ENCODE data around the gene ITGAL.
"Not testable (repeated sequence)": the region's sequence is repeated elsewhere in the genome, so short reads cannot be mapped to it uniquely, and the experiment has no call there.

Gene ITGAL

GRCh38 chr16:30457743-30458560 lies 14.6 kb upstream of the ITGAL start:
- no peak for DNase-seq

GRCh38 chr16:30458561-30459394 lies 13.8 kb upstream of the ITGAL start:
- DNase-seq, result peak; percentile 74

- no peak for DNase-seq
Measured at GRCh38 chr16:30459456-30459855, 13.1 kb upstream of the ITGAL start.

- DNase-seq, result not testable (repeated sequence)
Measured at GRCh38 chr16:30461426-30461825, 11.1 kb upstream of the ITGAL start.

- DNase-seq, result no peak
Measured at GRCh38 chr16:30464078-30464477, 8.5 kb upstream of the ITGAL start.

GRCh38 chr16:30470170-30470512 lies 2.4 kb upstream of the ITGAL start:
- no peak for DNase-seq

- DNase-seq, result no peak
Measured at GRCh38 chr16:30470632-30470995, 1.9 kb upstream of the ITGAL start.

GRCh38 chr16:30473231-30474073 lies 910 bp downstream of the ITGAL start:
- DNase-seq, result peak; percentile 65

- no peak for DNase-seq
Measured at GRCh38 chr16:30474074-30474452, 1.5 kb downstream of the ITGAL start.

GRCh38 chr16:30474684-30475083 lies 2.1 kb downstream of the ITGAL start:
- no peak for DNase-seq

GRCh38 chr16:30476991-30477390 lies 4.4 kb downstream of the ITGAL start:
- DNase-seq, result no peak

GRCh38 chr16:30477773-30478172 lies 5.2 kb downstream of the ITGAL start:
- not testable (repeated sequence) for DNase-seq

GRCh38 chr16:30478766-30479478 lies 6.4 kb downstream of the ITGAL start:
- DNase-seq, result no peak

- no peak for DNase-seq
Measured at GRCh38 chr16:30481381-30481780, 8.8 kb downstream of the ITGAL start.

- no peak for DNase-seq
Measured at GRCh38 chr16:30482366-30482765, 9.8 kb downstream of the ITGAL start.

- no peak for DNase-seq
Measured at GRCh38 chr16:30484887-30485286, 12.3 kb downstream of the ITGAL start.

- DNase-seq, result no peak
Measured at GRCh38 chr16:30485818-30486436, 13.4 kb downstream of the ITGAL start.

- DNase-seq, result no peak
Measured at GRCh38 chr16:30488764-30489605, 16.4 kb downstream of the ITGAL start.

GRCh38 chr16:30490210-30490609 lies 17.7 kb downstream of the ITGAL start:
- DNase-seq, result no peak

GRCh38 chr16:30491229-30491628 lies 18.7 kb downstream of the ITGAL start:
- no peak for DNase-seq

- no peak for DNase-seq
Measured at GRCh38 chr16:30491744-30492308, 19.3 kb downstream of the ITGAL start.

Measured in stimulated activated CD4-positive, alpha-beta T cell treated with anti-CD3 and anti-CD28 coated beads, Interleukin-12 subunit alpha, Interleukin-12 subunit beta, amount 100 ng/mL, for 4 hours (primary cell).